Cerebellar nuclear complex (tissue), 1 donor: ENCODE results near the gene LGSN.
"Not testable (repeated sequence)": the region's sequence is repeated elsewhere in the genome, so short reads cannot be mapped to it uniquely, and the experiment has no call there.

Experiments used
- DNase-seq, 2 experiments: peaks; one replicate each; lab custom pipeline; 2025; lab: John Stamatoyannopoulos, UW

The LGSN gene

DNA sequence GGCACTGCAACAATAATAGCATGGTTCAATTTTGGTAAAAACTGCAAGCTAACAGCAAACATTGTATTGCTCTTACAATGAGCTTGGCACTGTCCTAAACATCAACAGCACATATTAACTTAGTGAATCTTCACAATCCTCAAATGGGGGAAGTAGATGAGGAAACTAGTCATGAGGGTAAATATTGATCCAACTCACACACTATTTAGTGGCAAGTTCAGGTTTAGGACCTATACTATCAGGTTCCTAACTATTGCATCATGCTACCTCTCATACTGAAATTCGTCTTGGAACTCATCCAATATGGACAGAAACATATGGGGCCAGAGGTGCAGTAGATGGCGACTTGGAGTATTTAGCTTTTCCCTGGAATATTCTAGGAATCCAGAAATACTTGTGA is 74.4 kb downstream of the LGSN start:
- DNase-seq, result no peak

DNA sequence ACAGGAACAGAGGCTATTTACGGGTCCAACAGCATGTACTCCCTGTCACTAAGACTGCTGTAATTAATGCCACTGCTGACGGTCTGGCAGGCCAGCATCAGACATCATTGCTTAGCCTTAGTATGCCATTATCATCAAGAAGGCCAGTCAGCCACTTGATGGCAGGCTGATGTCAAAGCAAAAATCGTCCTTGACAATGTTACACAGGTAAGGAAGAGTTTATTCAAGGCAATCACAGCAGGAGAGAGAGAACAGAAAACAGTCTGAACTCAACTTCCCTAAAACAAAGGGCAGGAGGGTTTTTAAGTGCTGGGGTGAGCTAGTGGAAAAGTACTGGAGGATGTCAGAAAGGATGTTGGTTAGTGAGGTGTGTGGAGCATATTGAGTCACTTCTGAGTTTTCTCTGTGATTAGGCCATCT is 83.4 kb downstream of the LGSN start:
- no peak for DNase-seq

DNA sequence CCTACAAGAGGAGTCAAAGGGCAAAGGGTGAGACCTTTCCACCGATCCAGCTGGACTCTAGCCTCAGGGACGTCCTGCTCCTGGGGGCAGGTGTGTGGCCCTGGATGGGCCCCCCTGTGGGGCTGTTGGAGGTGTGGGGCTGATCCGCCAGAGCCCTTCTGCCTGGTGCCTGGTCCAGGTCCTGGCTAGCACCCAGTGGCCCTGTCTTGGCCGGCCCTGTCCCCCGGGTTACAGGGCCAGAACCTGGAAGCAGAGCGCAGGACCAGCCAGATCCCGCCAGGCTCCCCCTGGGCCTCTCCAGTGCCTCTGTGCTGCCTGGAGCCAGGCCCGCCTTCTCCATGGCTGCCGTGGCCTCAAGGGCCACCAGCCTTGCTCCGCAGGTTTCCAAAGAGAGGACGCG is 89.3 kb downstream of the LGSN start:
- not testable (repeated sequence) for DNase-seq

DNA sequence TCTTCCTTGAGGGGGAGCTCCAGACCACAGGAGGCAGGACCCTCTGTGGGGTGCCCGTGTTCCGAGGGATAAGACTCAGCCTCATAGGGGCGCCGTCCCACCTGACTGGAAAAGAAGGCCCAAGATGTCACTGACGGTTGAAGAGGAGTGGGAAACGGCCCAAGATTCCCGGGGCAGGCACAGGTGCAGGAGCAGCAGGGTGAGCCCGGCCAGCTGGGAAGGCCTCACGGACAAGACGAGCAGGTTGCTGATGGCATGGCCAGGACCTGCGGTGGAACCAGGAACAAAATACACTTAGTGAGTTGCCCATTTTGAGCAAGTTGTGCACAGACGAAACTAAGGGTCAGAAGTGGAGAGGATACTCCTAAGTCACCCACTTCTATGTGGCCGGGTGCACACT is 89.8 kb downstream of the LGSN start:
- not testable (repeated sequence) for DNase-seq

DNA sequence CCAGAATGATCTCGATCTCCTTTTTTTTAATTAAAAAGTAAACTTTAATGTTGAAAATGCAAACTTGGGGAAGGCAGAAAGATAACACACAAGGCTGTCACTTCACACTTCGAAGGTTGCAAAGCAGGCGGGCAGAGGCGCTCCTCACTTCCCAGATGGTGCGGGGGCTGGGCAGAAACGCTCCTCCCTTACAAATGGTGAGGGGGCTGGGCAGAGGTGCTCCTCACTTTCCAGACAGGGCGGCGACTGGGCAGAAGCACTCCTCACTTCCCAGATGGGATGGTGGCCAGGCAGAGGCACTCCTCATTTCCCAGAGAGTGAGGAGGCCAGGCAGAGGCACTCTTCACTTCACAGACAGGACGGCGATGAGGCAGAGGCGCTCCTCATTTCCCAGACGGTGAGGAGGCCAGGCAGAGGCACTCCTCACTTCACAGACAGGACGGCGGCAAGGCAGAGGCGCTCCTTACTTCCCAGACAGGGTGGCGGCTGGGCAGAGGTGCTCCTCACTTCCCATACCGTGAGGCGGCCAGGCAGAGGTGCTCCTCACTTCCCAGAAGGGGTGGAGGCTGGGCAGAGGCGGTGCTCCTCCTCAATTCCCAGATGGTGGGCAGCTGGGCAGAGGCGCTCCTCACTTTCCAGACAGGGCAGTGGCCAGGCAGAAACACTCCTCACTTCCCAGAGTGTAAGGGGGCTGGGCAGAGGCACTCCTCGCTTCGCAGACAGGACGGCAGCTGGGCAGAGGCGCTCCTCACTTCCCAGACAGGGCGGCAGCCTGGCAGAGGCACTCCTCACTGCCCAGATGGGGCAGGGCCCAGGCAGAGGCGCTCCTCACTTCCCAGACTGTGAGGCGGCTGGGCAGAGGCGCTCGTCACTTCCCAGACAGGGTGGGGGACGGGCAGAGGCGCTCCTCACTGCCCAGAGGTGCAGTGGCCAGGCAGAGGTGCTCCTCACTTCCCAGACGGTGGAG is 91.6 kb downstream of the LGSN start:
- DNase-seq, result not testable (repeated sequence)

DNA sequence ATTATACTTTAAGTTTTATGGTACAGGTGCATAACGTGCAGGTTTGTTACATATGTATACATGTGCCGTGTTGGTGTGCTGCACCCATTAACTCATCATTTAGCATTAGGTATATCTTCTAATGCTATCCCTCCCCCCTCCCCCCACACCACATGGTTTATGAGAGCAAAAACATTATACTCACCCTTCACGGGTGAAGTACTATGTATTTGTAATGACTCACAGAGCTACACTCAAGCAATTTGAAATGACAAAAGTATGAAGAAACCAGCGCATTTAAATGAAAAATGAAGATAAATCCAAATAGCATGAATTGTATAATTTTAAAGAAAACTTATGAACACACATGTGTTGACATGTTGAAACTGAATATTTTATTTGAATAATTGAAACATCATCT is 93.8 kb downstream of the LGSN start:
- not testable (repeated sequence) for DNase-seq
